ENCODE data around the gene MYBPC1. TPM values are rescaled to one million over a fixed set of nuclear protein-coding genes. Genes with fewer than 3 reads are reported as not detected.
A peak's percentile ranks its signal among the peaks of the same experiment; 100 is the strongest.
"Not testable (repeated sequence)": the region's sequence is repeated elsewhere in the genome, so short reads cannot be mapped to it uniquely, and the experiment has no call there.

MYBPC1 gene
- polyA plus RNA-seq, 3 donors = 0.04 to 0.16 TPM; not detected in 1

DNA sequence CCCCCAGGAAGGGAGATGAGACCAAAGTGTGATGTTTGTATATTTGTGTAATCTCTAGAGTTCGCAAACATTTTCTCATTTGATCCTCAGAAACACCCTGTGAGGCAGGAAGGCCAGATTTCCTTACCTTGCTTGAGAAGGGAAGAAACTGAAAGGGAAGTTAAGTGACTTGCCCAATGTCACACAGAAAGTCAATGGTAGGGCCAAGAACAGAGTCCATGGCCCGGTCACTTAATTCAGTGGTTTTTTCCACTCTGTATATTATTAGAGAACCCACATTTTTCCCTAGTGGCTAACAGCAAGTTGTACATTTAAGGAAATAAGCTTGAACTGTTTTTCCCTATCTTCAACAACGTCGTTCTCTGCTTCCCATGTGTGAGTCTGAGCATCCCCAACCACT lies 77.1 kb downstream of the MYBPC1 start:
- Mint-ChIP-seq H3K4me3 (peak overlapping the region; percentile 56 to 80), H3K27ac (peak overlapping the region; percentile 91 to 98 (median 94)), H3K4me1 (peaks cover 37% of the 10 kb centered on the region), H3K9me3 (no peaks in the 10 kb centered on the region), H3K36me3 (no peaks in the 10 kb centered on the region), H3K27me3 (ENCODE audit: low read depth in 3 of 3) (peaks cover 0 to 2% (median 0%) of the 10 kb centered on the region in 3 donors)
- WGBS (ENCODE audit: insufficient coverage) = 30% methylated on average over 2 of the region's 4 CpGs
- no peaks in the 10 kb centered on the region for H4K20me1 ChIP-seq (ENCODE audit: insufficient read depth, low read length)
- H3K9ac ChIP-seq (ENCODE audit: insufficient read depth, low read length, poor library complexity, severe bottlenecking) = peak overlapping the region; percentile 24
- peak overlapping the region; percentile 62 to 86 for H3K27ac ChIP-seq (ENCODE audit: low read depth in 1 of 2, low read length in 2 of 2)
- H3K9me3 ChIP-seq (replicated peaks in 1 of 2; ENCODE audit: control insufficient read depth in 1 of 2, insufficient read depth in 1 of 2, low read length in 2 of 2) = no peaks in the 10 kb centered on the region
- H3K4me2 ChIP-seq (replicated peaks; ENCODE audit: extremely low read depth, low read length, poor library complexity, severe bottlenecking) = peak overlapping the region; percentile 75
- no peak overlapping the region for H2AFZ ChIP-seq (ENCODE audit: insufficient read depth, low read depth, low read length, poor library complexity, severe bottlenecking)
- H3K27me3 ChIP-seq (ENCODE audit: control insufficient read depth in 2 of 2, insufficient read depth in 2 of 2, low read length in 2 of 2) = no peaks in the 10 kb centered on the region
- peaks cover 40 to 42% of the 10 kb centered on the region in 2 donors for H3K4me1 ChIP-seq (ENCODE audit: control insufficient read depth in 1 of 2, insufficient read depth in 2 of 2, low read length in 2 of 2)
- TF ChIP-seq, protein P1, sequence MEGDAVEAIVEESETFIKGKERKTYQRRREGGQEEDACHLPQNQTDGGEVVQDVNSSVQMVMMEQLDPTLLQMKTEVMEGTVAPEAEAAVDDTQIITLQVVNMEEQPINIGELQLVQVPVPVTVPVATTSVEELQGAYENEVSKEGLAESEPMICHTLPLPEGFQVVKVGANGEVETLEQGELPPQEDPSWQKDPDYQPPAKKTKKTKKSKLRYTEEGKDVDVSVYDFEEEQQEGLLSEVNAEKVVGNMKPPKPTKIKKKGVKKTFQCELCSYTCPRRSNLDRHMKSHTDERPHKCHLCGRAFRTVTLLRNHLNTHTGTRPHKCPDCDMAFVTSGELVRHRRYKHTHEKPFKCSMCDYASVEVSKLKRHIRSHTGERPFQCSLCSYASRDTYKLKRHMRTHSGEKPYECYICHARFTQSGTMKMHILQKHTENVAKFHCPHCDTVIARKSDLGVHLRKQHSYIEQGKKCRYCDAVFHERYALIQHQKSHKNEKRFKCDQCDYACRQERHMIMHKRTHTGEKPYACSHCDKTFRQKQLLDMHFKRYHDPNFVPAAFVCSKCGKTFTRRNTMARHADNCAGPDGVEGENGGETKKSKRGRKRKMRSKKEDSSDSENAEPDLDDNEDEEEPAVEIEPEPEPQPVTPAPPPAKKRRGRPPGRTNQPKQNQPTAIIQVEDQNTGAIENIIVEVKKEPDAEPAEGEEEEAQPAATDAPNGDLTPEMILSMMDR (IDR thresholded peaks at IDR 0.05) = no peak
- intact Hi-C loops (cut with micrococcal nuclease) = loop anchor here in 1 of 2 donors (10.0 kb wide), 1 partner anchor 57 kb away; no protein-coding TSS in a partner anchor
- peak overlapping the region in 2 of 3 experiments; percentile 23 to 64 for H3K4me3 ChIP-seq (replicated peaks in 1 of 3; ENCODE audit: low read depth in 2 of 3, low read length in 3 of 3)
- DNase-seq = peak; percentile 32 to 59 (median 50)
- H3K79me2 ChIP-seq (ENCODE audit: insufficient read depth, low read length) = no peaks in the 10 kb centered on the region
- no peaks in the 10 kb centered on the region for H3K36me3 ChIP-seq (replicated peaks in 1 of 2; ENCODE audit: control insufficient read depth in 1 of 2, insufficient read depth in 2 of 2, low read length in 2 of 2)

DNA sequence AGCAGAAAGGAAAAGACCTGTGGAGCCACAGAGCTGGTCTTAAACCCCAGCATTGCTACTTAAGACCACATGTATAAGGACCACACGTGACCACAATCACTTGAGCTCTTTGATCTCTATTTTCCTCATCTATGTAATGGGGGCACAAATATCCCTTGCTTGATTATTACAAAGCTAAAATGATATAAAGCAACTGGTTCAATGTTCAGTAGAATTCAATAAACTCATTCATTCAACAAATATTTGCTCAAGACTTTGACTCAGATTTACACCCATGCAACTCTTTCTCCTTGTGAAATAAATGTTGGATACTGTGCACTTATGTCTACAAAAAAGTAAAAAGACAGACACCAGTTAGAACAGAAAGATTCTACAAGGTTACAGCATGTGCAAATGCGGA lies 80.8 kb downstream of the MYBPC1 start:
- no peaks in the 10 kb centered on the region for H3K79me2 ChIP-seq (ENCODE audit: insufficient read depth, low read length)
- TF ChIP-seq, protein P1 (IDR thresholded peaks at IDR 0.05) = no peak
- no peaks in the 10 kb centered on the region for H3K9me3 ChIP-seq (replicated peaks in 1 of 2; ENCODE audit: control insufficient read depth in 1 of 2, insufficient read depth in 1 of 2, low read length in 2 of 2)
- H3K27ac ChIP-seq (ENCODE audit: low read depth in 1 of 2, low read length in 2 of 2) = no peak overlapping the region
- WGBS (ENCODE audit: insufficient coverage) = 100% methylated on average over 1 of the region's 2 CpGs
- H3K27ac Mint-ChIP-seq = no peak overlapping the region
- H3K36me3 Mint-ChIP-seq = no peaks in the 10 kb centered on the region
- H3K27me3 ChIP-seq (ENCODE audit: control insufficient read depth in 2 of 2, insufficient read depth in 2 of 2, low read length in 2 of 2) = no peaks in the 10 kb centered on the region
- H3K4me3 Mint-ChIP-seq = no peak overlapping the region
- DNase-seq = no peak
- no peaks in the 10 kb centered on the region for H3K36me3 ChIP-seq (replicated peaks in 1 of 2; ENCODE audit: control insufficient read depth in 1 of 2, insufficient read depth in 2 of 2, low read length in 2 of 2)
- H3K9ac ChIP-seq (ENCODE audit: insufficient read depth, low read length, poor library complexity, severe bottlenecking) = no peak overlapping the region
- no peak overlapping the region for H3K4me2 ChIP-seq (replicated peaks; ENCODE audit: extremely low read depth, low read length, poor library complexity, severe bottlenecking)
- no peaks in the 10 kb centered on the region for H4K20me1 ChIP-seq (ENCODE audit: insufficient read depth, low read length)
- intact Hi-C loops (cut with micrococcal nuclease) = loop anchor here in 1 of 2 donors (10.0 kb wide), 1 partner anchor 61 kb away; no protein-coding TSS in a partner anchor
- no peaks in the 10 kb centered on the region for H3K9me3 Mint-ChIP-seq
- H3K4me1 Mint-ChIP-seq = peaks cover 27% of the 10 kb centered on the region
- no peaks in the 10 kb centered on the region for H3K27me3 Mint-ChIP-seq (ENCODE audit: low read depth in 3 of 3)
- H3K4me3 ChIP-seq (replicated peaks in 1 of 3; ENCODE audit: low read depth in 2 of 3, low read length in 3 of 3) = no peak overlapping the region
- H3K4me1 ChIP-seq (ENCODE audit: control insufficient read depth in 1 of 2, insufficient read depth in 2 of 2, low read length in 2 of 2) = peaks cover 25 to 27% of the 10 kb centered on the region in 2 donors
- H2AFZ ChIP-seq (ENCODE audit: insufficient read depth, low read depth, low read length, poor library complexity, severe bottlenecking) = no peak overlapping the region

DNA sequence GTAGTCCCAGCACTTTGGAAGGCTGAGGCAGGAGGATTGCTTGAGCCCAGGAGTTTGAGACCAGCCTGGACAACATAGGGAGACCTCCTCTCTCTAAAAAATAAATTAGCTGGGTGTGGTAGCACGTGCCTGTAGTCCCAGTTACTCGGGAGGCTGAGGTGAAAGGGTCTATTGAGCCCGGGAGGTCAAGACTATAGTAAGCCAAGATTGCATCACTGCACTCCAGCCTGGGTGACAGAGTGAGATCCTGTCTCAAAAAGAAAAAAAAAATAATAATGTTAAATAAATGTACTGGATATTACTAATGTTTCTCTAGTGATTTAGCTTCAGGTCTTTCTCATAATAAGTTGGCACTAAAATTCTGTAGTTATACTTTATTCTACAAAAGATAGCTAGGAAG lies 81.7 kb downstream of the MYBPC1 start:
- H3K27ac ChIP-seq (ENCODE audit: low read depth in 1 of 2, low read length in 2 of 2); H3K4me2 ChIP-seq (replicated peaks; ENCODE audit: extremely low read depth, low read length, poor library complexity, severe bottlenecking); H3K9me3 Mint-ChIP-seq; H4K20me1 ChIP-seq (ENCODE audit: insufficient read depth, low read length); H3K4me3 Mint-ChIP-seq; H3K9me3 ChIP-seq (replicated peaks in 1 of 2; ENCODE audit: control insufficient read depth in 1 of 2, insufficient read depth in 1 of 2, low read length in 2 of 2); H3K27ac Mint-ChIP-seq; H3K36me3 Mint-ChIP-seq; H3K4me3 ChIP-seq (replicated peaks in 1 of 3; ENCODE audit: low read depth in 2 of 3, low read length in 3 of 3); H3K27me3 ChIP-seq (ENCODE audit: control insufficient read depth in 2 of 2, insufficient read depth in 2 of 2, low read length in 2 of 2); H3K79me2 ChIP-seq (ENCODE audit: insufficient read depth, low read length); H3K27me3 Mint-ChIP-seq (ENCODE audit: low read depth in 3 of 3); H3K36me3 ChIP-seq (replicated peaks in 1 of 2; ENCODE audit: control insufficient read depth in 1 of 2, insufficient read depth in 2 of 2, low read length in 2 of 2); H2AFZ ChIP-seq (ENCODE audit: insufficient read depth, low read depth, low read length, poor library complexity, severe bottlenecking); H3K9ac ChIP-seq (ENCODE audit: insufficient read depth, low read length, poor library complexity, severe bottlenecking); DNase-seq: not testable (repeated sequence)
- peaks cover 15 to 17% of the 10 kb centered on the region in 2 donors for H3K4me1 ChIP-seq (ENCODE audit: control insufficient read depth in 1 of 2, insufficient read depth in 2 of 2, low read length in 2 of 2)
- H3K4me1 Mint-ChIP-seq = peaks cover 19% of the 10 kb centered on the region
- intact Hi-C loops (cut with micrococcal nuclease) = loop anchor here in 1 of 2 donors (10.0 kb wide), 1 partner anchor 62 kb away; no protein-coding TSS in a partner anchor
- no CpG with 5 or more reads among the region's 3 CpGs for whole genome bisulfite sequencing (ENCODE audit: insufficient coverage)
